GM19467 (cell line): ENCODE measurements around the gene FIBCD1.

Experiments
- ATAC-seq: cut with Tn5 transposase; IDR thresholded peaks from one replicate; pipeline ENCODE4 v1.9.1; 2021; ENCODE audit warnings: mild to moderate bottlenecking, moderate library complexity; ENCODE audit not compliant: unreplicated experiment

Gene FIBCD1

DNA sequence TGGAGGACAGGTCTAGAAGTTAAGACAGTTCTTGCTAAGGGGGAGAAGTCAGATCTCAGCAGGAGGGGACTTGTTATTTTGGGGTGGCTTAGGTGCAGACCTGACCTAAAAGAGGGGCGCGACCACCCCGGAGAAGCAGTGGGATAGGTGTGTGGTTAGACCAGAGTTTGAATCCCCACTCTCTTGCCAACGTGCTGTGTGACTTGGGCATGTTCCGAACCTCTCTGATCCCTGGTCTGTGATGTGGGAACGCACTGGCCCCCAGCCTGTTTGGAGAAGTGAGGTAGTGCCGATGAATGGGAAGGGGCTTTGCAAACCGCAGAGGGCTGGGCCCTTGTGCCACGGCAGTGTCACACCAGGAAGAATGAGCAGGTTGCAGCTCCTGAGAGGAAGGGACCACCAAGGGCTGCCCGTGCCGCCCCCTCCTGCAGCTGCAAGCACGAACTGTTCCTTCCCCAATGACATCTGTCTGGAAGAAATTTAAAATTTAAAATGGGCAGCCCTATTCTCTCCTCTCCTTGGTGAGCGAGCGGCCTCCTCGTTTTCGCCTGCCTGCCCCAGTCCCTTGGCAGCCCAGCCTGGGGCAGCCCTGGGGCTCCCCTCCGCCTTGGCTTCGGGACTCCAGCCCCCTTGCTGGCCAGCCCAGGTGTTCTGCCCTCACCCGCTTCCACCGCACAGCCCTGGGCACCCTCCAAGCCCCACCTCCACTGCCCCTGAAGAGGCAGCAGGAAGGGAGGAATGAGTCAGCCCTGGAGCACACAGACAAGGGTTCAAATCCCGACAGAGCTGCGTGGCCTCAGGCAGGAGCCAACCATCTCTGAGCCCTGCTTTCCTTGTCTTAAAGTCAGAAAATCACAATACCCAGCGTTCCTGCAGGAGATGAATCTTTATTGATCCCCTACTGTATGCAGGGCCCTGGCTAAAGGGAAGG, 1.6 kb downstream of the FIBCD1 start:
- no peak for ATAC-seq

DNA sequence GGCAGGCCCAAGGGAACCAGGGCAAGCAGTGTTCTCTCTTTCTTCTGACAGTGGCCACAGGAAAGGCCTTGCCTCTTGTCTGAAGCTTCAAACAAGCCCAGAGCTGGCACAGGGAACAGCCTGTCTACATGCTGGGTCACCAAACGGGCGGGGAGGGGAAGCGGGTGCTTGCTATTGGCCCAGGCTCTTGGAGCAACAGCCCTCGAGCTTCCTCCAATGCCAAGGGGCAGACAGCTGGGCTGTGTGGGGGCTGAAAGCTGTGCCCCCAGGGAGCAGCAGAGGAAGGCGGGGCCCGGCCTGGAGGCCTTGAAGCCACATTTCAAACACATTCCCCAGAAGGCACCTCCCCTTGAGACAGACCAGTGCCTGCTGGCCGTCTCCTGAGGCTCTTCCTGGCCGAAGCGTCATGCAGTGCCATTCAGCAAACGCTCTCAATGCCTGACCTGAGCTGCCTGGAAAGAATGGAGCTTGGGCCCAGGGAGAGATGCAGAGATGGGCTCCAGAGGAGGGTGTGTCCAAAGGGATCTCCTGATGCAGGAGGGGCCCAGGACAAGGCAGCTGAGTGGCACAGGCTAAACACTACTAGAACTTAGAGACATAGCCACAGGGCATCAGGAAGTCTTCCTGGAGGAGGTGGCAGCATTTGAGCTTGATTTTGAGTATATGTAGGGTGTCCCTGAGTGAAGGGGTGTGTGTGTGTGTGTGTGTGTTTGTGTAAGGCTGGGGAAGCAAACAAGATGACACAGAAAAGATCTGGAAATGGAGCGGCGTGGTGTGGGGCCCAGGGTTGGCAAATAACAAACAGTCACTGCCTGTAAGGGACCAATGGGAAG, 2.5 kb downstream of the FIBCD1 start:
- no peak for ATAC-seq

DNA sequence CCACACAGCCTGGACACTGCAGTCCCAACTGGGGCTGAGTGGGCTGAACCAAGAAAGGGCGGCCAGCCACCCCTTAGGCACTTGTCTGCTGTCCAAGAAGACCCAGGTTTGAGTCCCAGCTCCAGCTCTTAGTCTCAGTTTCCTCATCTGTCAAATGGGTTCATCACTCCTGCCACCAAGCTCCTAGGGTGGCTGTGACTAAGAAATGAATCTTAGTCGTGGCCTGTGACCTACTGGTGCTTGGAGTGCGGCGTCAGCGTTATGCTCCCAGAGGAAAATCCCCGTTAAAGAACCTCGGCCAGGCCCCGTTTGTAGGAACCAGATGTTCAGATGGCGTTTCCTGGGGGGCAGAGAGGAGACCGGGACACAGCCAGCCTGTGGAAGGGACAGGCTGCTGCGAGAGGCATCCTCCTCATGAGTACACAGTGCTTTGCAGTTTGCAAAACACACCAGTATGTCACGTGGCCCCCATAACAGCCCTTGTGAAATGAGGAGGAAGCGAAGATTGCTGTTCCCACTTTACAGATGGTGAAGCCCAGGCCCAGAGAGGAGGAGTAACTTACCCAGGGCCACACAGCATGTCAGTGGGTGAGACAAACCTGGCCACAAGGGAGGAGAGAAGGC, 3.3 kb downstream of the FIBCD1 start:
- no peak for ATAC-seq

DNA sequence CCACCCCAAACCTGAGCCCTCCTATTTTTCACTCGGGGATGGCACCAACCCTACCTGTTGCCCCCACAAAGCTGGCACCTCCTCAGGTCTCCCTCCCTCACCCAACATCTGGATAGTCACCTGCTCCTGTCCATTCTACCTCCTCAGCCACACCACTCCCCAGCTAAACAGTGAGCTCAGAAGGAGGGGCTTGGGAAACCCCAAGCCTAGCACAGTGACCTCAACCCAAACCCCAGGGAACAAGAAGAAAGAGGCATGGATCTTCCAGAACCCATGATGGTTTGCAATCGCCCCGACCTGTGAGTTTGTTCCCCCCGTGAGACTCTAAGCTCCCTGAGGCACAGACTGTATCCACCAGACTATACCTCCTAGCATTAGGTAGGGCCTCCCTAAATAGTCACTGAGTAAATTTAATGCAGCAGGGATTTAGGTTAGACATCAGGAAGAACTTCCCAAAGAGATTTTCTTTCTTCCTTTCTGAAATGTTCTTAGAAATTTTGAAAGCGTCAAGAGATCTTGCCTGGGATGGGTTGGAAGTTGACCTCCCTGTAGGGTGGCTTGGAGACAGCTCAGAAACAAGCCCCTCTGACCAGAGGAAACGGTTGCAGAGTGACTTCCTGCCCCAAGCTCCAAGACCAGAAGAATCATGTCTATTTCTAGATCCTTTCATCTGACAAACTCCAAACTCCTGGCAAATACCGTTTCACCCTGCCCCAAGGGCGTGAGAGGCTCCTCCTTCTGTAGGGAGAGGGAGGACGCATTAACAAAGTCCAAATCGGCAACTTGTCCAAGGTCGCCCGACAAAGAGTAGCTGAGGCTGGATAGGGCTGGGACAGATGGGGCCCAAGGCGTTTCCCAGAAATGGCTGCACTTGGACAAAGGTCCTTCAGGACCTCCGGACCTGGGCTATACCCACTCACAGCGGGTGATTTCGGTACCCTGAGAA, 4.1 kb downstream of the FIBCD1 start:
- no peak for ATAC-seq

DNA sequence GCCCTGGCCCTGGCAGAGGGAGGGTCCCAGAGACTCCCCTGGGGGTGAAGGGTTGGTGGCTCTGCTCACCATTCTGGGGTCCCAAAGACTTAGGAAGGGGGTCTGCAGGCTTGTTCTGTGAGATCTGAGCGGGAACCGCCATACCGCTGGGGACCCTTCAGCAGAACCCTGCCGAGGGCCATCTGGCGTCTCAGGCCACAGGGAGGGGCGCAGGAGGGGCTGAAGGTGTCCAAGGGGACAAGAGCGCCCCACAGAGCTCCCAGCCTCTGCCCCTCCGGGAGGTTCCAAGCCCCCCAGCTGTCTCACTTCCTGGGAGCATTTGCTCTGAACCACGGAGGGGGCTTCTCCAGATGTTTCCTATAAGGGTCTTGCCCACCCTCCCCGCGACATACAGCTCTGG, 4.8 kb downstream of the FIBCD1 start:
- no peak for ATAC-seq

DNA sequence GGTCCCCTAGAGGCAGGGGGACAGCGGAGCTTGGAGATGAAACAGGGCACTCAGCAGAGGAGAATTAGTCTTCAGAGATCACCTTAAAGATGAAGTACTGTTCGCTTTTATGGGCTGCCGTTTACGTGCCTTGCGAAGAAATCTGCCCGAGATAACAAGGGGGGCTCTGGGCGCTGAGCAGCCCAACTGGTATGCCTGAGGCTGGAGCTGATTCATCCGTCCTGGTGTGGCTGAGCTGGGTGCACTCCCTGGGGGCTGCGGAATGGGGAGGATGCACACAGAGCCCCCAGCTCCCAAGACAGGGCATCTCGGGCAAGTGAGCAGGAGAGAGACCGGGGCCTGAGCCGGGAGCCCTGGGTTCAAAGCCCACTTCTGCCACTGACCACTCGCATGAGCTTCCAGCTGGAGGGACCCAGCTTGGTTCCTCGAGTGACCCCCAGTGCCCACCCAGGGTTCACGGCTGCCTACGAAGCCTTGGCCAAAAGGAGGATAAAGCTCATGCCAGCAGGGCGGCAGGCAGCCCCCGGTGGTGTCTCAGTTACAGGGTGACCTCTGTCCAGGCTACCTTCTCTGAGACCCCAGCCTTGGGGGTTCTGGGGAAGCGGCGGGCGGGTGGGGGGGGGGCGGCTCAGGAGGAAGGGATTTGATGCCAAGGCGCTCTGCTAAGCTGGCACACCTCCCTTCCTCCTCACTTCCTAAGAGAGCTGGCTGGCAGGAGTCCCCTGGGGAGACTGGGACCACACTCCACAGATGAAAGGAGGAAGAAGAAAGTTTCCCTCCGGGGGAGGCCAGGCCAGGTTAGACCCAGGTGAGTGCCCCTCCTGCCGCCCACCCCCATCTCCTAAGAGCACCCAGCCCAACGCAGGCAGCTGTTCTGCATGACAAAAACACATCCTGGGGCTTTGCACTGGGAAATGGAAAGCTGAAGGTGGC, 5.7 kb downstream of the FIBCD1 start:
- ATAC-seq = no peak

DNA sequence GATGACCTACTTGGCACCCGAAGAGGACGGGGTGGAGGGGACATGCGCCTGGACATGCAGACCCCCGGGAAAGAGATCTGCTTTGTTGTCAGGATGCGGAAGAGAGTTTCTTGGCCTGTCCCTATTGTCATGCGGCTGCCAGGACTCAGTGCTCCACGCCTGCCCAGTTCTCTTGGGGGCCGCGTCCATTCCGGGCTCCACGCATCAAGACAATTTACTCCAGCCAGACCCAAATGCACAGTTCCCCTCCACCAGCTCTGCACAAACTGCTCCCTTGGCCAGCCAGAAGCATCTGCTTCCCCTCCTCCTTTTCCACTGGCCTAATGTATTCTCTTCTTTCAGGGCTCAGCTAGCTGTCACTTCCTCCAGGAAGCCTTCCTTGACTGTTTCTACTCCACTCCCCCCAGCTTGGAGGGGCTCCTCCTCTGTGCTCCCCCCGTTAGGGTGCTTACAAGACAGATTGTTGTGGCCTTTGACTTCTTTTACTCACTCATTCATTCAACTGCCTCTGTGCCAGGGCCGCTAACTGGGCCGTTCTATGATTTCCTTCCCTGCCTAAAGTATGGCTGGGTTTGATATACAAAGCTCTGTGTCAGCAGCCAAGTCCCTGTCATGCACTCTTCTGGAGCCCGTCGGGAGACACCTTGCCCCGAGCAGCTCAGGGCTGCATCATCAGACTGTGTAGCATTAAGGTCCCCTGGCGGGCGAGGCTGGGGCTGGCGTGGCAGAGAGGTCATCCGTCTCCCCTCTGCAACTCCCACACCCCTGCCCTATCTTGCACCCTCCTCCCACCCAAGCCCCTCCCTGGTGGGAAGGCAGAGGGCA, 6.6 kb downstream of the FIBCD1 start:
- ATAC-seq = no peak

DNA sequence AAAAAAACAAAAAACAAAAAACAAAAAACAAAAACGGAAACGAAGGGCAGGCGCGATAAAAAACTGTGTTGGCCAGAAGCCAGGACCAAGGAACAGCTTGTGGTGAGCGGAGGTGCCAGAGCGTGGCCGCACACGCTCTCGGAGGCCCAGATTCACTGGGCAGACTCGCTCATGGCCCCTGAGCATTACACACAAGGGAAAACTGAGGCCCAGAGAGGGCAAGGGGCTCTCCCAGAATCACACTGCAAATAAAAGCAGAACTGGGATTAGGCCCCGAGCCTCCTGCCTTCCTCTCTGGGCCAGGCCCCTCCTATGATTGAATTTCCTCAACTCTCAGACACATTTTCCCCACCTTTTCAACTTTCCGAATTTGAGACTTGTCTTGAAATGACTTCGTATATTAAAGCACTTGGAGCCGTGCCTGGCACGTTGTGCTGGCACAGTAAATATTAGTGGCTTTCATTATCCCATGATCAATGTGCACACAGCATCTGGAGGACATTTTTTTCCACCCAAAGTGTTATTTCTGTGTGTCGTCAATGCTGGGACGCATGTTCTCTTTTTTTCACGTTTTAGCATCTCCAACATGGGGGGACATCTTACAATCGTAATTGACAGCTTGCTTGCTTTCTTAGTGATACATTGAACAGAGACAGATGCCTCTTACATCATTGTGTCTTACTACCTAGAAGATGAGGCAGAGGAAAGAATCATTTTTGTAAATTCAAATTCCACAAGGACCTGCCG, 7.4 kb downstream of the FIBCD1 start:
- ATAC-seq = no peak

DNA sequence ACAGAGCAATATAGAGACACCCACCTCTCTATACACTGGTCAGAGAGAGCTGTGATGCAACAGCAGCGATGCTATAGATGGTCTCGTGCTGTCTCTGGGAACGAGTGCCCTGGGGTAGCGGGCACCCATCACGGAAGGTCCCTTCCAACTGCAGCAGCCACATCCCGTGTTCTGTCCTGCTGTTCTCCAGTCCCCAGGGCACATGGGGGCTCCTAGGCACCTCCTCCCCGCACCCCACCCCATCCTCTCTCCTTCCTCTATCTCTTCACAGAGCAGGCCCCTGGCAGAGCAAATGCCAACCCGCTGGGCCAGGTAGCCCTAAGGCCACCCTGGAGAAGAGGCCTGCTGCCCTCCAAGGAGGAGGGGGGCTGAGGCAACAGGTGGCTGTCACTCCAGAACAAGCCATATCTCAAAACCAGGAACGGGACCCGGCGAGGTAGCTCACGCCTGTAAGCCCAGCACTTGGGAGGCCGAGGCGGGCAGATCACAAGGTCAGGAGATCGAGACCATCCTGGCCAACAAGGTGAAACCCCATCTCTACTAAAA, 8.2 kb downstream of the FIBCD1 start:
- ATAC-seq = no peak

DNA sequence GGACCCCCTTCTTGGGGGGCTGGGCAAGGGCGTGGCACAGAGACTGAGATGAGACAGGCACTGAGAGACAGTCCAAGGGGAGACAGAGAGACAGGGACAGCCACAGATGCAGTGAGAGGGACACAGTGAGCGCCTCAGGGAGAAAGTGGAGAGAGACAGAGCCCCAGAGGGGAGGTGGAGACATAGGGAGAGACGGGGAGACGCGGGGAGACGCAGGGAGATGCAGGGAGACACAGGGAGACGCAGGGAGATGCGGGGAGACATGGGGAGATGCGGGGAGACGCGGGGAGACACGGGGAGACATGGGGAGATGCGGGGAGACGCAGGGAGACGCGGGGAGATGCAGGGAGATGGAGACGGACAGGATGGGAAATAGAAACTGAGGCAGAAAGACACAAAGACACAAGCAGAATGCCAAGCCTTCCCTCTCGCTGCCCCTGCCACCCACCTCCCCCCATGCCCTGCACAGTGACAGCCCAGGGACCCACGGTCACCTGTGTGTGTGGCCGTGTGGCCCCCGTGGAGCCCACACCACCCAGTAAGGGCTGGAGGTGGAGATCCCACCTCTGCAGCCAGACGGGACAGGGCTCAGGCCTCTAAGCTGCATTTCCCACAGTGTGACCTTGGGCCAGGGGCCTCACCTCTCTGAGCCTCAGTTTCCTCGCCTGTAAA, 8.8 kb downstream of the FIBCD1 start:
- ATAC-seq = no peak

DNA sequence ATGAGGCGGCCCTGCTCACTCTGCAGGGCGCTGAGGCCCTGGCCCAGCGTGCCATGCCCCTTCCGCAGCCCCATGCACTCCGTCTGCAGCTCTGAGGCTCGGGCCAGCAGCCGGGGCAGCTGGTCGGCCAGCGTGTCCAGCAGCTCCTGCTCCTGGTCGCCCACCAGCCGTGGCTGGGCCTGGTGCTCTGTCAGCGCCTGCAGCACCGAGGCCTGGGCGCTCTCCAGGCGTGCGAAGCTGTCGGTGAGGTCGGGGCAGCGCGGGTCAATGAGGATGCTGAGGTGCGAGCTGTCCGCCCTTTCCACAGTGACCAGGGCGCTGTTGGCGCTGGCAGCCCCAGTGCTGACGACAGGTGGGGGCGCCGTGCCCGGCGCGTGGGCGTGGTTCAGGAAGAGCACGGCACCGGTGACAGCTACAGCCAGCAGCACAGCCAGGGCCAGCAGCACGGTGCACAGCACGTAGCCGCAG, 9.4 kb downstream of the FIBCD1 start:
- no peak for ATAC-seq

DNA sequence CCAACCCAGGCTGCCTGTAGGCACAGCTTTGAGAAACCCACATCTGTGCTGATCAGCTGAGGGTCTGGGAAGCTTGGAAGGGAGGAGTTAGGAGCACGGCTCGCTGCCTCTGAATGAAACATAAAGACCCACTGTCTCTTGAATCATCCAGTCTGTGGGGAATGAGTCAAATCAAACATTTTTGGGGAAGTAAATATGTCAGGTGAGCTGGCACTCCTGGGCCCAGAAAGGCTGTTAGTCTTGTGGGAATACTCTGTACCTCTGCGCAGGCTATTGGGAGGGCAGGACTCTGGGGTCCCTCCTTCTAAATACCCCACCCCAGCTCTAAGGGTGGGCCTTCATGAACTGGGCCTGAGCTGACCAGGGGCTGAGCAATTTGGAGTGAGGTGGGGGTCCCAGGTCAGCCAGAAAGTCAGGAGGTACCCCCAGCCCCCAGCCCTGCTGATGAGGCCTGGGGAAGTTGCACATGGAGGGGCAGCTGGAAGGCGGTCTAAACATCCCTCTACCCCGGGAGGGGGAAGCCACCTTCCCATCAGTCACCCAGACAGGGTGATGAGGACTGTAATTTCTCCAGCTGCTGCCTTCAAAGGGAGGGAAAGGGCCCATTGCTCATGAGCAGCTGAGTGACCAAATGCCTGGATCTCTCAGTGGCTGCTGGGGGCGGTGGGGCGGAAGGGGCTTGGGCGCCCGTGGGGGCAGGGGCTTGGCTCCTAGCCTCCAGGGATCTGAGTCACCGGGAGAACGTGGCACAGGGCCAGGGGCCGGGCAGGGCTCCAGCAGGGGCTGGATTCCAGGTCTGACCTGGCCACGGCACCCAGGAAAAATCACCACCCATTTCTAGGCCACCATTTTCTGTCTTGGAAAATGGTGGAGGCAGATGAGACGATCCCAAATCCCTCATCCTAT, 10.8 kb downstream of the FIBCD1 start:
- no peak for ATAC-seq

DNA sequence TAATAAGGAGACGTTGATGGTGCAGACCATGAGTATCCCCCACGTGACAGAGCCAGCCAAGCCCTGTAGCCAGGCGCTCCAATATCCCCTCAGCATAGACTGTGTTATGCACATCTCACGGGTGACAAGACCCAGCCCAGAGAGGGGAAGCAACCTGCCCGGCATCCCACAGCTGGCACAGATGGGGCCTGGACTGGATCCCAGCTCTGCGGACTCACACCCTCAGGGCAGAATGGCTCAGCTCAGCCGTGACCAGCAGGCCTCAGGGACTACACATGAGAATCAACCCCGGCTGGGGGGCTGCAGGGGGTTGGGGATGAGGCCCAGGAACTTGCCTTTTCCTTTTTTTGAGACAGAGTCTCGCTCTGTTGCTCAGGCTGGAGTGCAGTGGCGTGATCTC, 11.7 kb downstream of the FIBCD1 start:
- no peak for ATAC-seq

DNA sequence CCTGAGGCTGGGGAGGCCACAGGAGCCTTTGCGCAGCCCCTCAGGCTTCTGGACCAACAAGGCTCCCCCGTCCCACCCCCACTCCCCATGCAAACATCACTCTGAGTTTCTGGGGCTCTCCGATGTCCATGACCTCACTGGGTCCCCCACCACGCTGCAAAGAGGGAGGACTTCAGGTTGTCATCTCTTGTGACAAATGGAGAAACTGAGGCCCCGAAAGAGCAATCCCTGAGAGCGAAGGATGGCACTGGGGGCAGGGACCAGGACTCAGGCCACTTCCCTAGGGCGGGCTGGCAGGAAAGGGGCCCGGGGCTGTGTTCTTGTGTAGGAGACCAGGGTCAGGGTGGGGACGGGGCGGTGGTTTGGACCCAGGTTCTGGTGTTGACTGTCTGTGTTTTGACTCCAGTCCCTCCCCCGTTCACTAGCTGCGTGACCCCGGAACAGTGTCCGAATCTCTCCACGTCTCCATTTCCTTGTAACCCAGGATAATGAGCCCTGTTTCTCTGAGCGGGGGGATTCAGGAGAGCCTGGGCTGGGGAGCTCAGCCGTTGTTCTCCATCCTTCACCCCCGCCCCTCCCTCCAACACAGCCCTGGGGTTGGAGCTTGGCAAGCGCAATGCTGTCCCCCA, 13.9 kb downstream of the FIBCD1 start:
- ATAC-seq = no peak

DNA sequence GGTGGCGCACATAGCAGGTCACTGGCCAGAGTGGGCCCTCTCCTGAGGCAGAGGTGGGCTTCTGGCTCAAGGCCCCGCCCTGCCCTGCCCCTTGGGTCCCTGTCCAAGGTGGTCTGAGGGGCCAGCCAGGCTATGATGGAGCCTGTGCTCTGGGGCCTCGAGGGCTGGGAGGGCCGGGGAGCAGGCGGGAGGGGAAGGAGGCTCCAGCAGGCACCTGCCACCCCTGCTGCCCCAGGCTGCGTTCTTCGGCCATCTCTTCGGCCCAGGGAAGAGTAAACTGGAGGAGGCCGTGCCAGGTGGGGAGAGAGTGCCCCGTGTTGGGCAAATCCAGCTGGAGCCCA, 14.6 kb downstream of the FIBCD1 start:
- no peak for ATAC-seq
